NT2/D1 (cell line): ENCODE results near the gene MLLT3.

Source experiments
- YY1 ChIP-seq: IDR thresholded peaks from 2 replicates; pipeline ENCODE4 v1.6.1; 2011; ENCODE audit not compliant: insufficient read length, insufficient read depth
- ZNF274 ChIP-seq: IDR thresholded peaks from 2 replicates; pipeline ENCODE4 v1.6.1; 2011; ENCODE audit warnings: mild to moderate bottlenecking, low read depth, low read length

GRCh38 chr9:20317701-20318100 is 304.6 kb downstream of the MLLT3 start:
- TF ChIP-seq ZNF274 (no peak), YY1 (no peak)
